Measurements from ENCODE around the gene MINDY3. TPM values are rescaled to one million over a fixed set of nuclear protein-coding genes. Genes with fewer than 3 reads are reported as not detected.

Gene MINDY3
- total and polyA plus RNA-seq, 10 donors: 16.1 to 35.0 (median 30.0) TPM

- DNase-seq: no peak
- no peaks in the 10 kb centered on the region for H3K9me3 ChIP-seq
- TF ChIP-seq POLR2A (IDR thresholded peaks at IDR 0.05): no peak
- TF ChIP-seq POLR2AphosphoS5 (IDR thresholded peaks at IDR 0.05): no peak
- no peak for TF ChIP-seq CTCF (IDR thresholded peaks at IDR 0.05 in 8 of 11, conservative IDR thresholded peaks at IDR 0.05 in 3 of 11)
These were observed 39.1 kb downstream of the MINDY3 start for GRCh38 chr10:15821046-15821683.

GRCh38 chr10:15817409-15818046 lies 42.8 kb downstream of the MINDY3 start:
- H3K4me1 ChIP-seq: peaks cover 0 to 19% (median 3%) of the 10 kb centered on the region in 6 donors
- intact Hi-C loops (cut with DNase I; ENCODE audit: low total_unique reads): no loop called here
- no peak for DNase-seq
- no peak overlapping the region for H3K4me3 ChIP-seq
- no peaks in the 10 kb centered on the region for H3K27me3 ChIP-seq (replicated peaks in 1 of 7)
- peaks cover 0 to 95% (median 25%) of the 10 kb centered on the region in 6 donors for H3K36me3 ChIP-seq
- 44 to 84% (median 65%) methylated on average over 3 of the region's 3 CpGs for WGBS, 5 donors
- no peak for TF ChIP-seq POLR2AphosphoS5 (IDR thresholded peaks at IDR 0.05)
- no peak for TF ChIP-seq POLR2A (IDR thresholded peaks at IDR 0.05)
- TF ChIP-seq CTCF (IDR thresholded peaks at IDR 0.05 in 8 of 11, conservative IDR thresholded peaks at IDR 0.05 in 3 of 11): no peak
- H3K9me3 ChIP-seq: no peaks in the 10 kb centered on the region
- peak overlapping the region in 5 of 8 donors; percentile 1 to 37 (median 12) for H3K27ac ChIP-seq

More at GRCh38 chr10:15821046-15821683, 39.1 kb downstream of the MINDY3 start:
- H3K4me3 ChIP-seq: no peak overlapping the region
- H3K4me1 ChIP-seq: peaks cover 0 to 11% (median 0%) of the 10 kb centered on the region in 6 donors
- intact Hi-C loops (cut with DNase I; ENCODE audit: low total_unique reads): no loop called here
- H3K27me3 ChIP-seq (replicated peaks in 1 of 7): no peaks in the 10 kb centered on the region
- peaks cover 0 to 89% (median 33%) of the 10 kb centered on the region in 6 donors for H3K36me3 ChIP-seq
- 64 to 83% (median 72%) methylated on average over 3 of the region's 3 CpGs for WGBS, 5 donors
- no peak overlapping the region for H3K27ac ChIP-seq

- H3K9me3 ChIP-seq: no peaks in the 10 kb centered on the region
- H3K27me3 ChIP-seq (replicated peaks in 1 of 7): no peaks in the 10 kb centered on the region
- peaks cover 0 to 84% (median 16%) of the 10 kb centered on the region in 6 donors for H3K36me3 ChIP-seq
- no peak for TF ChIP-seq POLR2AphosphoS5 (IDR thresholded peaks at IDR 0.05)
- no peak for TF ChIP-seq POLR2A (IDR thresholded peaks at IDR 0.05)
- no peak for TF ChIP-seq CTCF (IDR thresholded peaks at IDR 0.05 in 8 of 11, conservative IDR thresholded peaks at IDR 0.05 in 3 of 11)
- H3K4me1 ChIP-seq: peaks cover 0 to 19% (median 3%) of the 10 kb centered on the region in 6 donors
- no peak overlapping the region for H3K4me3 ChIP-seq
- no peak for DNase-seq
- intact Hi-C loops (cut with DNase I; ENCODE audit: low total_unique reads): no loop called here
- 71 to 74% (median 73%) methylated on average over 6 of the region's 6 CpGs for WGBS, 5 donors
- peak overlapping the region in 1 of 8 donors; percentile 37 for H3K27ac ChIP-seq
These were observed 44.9 kb downstream of the MINDY3 start for GRCh38 chr10:15815242-15815885.

GRCh38 chr10:15814565-15814964 lies 45.7 kb downstream of the MINDY3 start:
- no peak overlapping the region for H3K4me3 ChIP-seq
- no peaks in the 10 kb centered on the region for H3K9me3 ChIP-seq
- peaks cover 0 to 84% (median 10%) of the 10 kb centered on the region in 6 donors for H3K36me3 ChIP-seq
- TF ChIP-seq CTCF (IDR thresholded peaks at IDR 0.05 in 8 of 11, conservative IDR thresholded peaks at IDR 0.05 in 3 of 11) (no peak), POLR2AphosphoS5 (IDR thresholded peaks at IDR 0.05) (no peak), POLR2A (IDR thresholded peaks at IDR 0.05) (no peak)
- DNase-seq: no peak
- peak overlapping the region in 2 of 8 donors; percentile 3 to 37 for H3K27ac ChIP-seq
- peaks cover 0 to 19% (median 3%) of the 10 kb centered on the region in 6 donors for H3K4me1 ChIP-seq
- WGBS, 5 donors: 77 to 84% (median 82%) methylated on average over 6 of the region's 6 CpGs
- intact Hi-C loops (cut with DNase I; ENCODE audit: low total_unique reads): no loop called here
- no peaks in the 10 kb centered on the region for H3K27me3 ChIP-seq (replicated peaks in 1 of 7)

Data from spleen (tissue), 11 donors.